Germinal center (tissue), 1 donor: ENCODE data around the gene TANC1.

Experiments used
- DNase-seq: peaks from one replicate; pipeline ENCODE4 v3.0.0; 2012; ENCODE audit warnings: mixed read lengths, low spot score

TANC1 gene

GRCh38 chr2:159160954-159161353 is 192.5 kb downstream of the TANC1 start:
- no peak for DNase-seq

DNA sequence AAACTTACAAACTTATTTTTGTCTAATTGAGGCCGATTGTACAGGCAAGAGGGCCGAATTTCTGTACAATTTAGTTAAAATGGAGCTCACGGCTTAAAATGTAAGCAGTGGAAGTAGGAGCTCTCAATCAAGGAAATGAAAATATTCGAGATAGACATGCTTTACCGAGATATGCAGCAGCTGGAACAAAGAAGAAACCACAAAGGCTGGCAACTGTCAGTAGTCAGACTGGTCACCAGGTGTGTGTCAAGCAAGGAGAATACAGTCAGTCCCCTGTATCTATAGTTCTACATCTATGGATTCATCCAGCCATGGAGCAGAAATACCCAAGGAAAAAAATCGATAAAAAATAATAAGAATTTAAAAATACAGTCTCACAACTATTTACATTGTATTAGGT is 195.5 kb downstream of the TANC1 start:
- DNase-seq, result no peak

DNA sequence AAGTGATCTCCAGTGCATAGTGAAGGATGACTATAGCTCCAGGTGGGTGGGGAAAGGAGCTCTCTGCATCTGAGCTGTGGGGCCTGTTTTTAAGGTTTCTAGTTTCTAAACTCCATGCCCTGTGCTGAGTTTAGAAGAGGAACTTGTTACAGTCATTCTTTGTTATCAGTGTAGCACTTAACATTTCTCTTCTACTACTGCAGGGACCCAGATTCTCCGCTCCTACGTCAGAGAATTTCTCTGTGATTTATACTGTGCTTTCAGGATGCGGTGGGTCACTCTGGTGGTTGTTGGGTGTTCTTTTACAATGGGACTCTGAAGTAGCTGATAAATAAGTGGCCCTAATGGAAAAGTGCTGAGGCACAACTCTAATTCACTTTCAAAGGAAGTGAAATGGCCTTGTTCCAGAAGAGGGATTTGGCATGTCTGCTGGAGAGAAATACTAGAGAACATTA is 196.0 kb downstream of the TANC1 start:
- no peak for DNase-seq

- DNase-seq, result no peak
These were observed 196.6 kb downstream of the TANC1 start for GRCh38 chr2:159165048-159165447.

GRCh38 chr2:159168707-159169106 is 200.3 kb downstream of the TANC1 start:
- no peak for DNase-seq

GRCh38 chr2:159169187-159169586 is 200.7 kb downstream of the TANC1 start:
- DNase-seq, result no peak

GRCh38 chr2:159172403-159172802 is 204.0 kb downstream of the TANC1 start:
- DNase-seq, result no peak

DNA sequence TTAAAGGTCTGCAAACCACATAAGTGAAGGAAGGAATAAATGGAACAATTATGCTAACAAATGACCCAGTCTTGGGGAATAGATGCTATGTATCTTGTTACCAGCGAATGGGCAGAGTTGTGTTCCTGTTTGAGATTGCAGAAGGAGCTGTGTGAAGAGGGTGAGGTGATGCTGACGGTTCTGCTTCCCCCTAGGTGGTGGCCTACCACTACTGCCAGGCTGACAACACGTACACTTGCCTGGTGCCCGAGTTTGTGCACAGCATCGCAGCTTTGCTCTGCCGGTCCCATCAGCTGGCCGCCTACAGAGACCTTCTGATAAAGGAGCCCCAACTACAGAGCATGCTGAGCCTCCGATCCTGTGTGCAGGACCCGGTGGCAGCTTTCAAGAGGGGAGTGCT is 206.3 kb downstream of the TANC1 start:
- no peak for DNase-seq

- no peak for DNase-seq
These were observed 206.7 kb downstream of the TANC1 start for GRCh38 chr2:159175182-159175581.

GRCh38 chr2:159175927-159176326 is 207.5 kb downstream of the TANC1 start:
- DNase-seq, result no peak

GRCh38 chr2:159176555-159176954 is 208.1 kb downstream of the TANC1 start:
- DNase-seq, result no peak

DNA sequence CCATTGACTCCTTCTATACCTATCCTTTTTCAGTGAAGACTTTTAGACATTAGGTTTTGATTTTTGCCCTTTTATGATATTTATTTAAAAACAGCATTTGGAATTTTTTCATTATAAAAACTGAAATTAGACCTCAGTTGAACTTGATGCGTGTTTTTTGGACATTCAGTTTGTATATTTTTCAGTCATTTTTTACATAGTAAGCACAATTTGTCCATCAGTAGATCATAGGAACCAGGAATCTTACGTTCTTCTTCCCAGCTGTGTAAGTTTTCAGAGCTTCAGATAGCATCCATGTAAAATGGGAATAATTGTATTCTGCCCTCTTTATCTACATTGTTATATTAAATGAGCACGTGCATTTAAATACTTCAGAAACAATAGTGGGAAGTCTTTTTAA is 208.9 kb downstream of the TANC1 start:
- DNase-seq, result no peak

GRCh38 chr2:159177957-159178356 is 209.5 kb downstream of the TANC1 start:
- no peak for DNase-seq

DNA sequence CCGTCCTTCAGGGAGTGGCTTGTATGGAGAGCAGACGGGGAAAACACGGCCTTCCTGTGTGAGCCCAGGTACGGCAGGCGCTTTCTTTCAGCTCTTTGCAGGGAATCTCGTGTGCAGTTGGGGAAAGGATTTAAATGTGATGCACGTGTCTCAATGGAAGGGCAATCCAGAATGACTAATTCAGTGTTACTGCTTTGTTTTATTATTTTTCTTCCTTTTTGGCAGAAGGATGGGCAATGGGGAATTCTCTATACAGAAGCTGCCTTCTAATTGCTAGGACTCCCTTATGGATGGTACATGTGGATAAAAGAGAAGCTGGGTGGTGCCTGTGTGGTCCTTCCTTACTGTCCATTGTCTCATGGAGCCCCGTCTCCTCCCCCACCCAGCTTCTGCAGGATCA is 210.7 kb downstream of the TANC1 start:
- no peak for DNase-seq

DNA sequence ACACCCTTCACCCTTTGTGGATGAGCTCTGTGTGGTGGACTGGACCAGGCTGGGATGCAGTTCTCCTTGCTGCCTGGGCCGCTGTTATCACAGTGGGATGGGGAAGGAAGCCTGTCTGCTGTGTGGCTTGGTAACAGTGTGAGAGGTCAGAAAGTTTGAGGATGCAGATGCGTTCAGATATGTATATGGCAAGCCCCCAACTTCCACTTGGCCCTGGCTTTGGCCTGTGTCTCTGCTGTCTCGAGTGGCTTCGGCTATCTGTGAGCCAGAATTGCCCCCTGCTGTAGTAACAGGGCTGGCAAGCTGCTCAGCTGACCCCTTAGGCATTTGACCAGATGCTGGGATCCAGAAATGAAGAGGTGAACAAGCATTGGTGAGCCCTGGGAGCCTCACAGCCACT is 211.3 kb downstream of the TANC1 start:
- DNase-seq, result no peak

DNA sequence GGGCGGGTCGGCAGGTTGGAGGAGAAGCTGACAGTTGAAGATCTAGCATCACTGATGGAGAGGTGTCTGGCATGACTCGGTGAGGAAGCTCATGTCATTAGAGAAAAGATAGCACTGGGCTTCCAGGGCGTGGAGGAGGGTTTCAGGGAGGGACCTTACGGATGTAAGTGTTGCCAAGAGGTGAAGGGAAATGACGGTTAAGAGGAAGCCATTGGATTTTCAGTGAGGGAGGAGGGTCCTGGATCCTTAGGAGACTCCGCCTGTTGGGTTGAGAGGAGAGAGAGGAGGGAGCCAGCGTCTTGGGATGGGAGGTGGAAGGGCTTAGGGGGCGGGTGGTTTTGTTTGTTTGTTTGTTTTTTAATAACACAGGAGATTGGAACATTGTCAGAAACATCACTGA is 214.9 kb downstream of the TANC1 start:
- DNase-seq, result no peak

DNA sequence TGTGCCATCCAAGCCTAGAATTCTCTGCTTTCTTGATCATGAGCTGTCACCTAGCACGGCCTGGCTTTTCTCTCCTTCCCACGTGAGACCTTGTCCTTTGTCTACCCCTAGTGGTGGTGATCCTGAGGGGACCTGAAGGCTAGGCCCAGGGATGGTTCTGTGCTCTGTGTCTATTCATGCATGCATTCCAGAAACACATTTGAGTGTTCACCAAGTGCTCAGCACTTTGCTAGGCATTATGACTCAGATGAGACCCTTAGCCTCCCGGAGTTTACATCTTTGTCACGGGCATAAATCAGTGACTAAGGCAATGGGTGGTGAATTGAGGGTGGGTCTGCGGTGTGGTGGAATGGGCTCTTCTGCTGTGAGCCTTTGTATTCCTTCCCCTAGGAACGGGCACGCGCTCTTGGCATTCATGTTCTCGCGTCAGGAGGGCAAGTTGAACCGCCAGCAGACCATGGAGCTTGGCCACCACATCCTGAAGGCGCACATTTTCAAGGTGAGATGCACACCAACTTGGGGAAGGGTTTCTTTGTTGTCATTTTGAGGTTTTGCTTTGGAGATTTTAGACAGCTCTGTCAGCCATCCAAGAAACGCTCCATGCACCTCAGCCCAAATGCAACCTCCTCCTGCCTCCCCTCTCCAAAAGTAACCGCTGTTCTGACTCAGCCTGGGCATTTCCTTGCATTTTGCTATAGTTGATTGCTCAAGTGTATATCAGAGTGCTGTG is 217.1 kb downstream of the TANC1 start:
- DNase-seq, result no peak

- no peak for DNase-seq
These were observed 218.0 kb downstream of the TANC1 start for GRCh38 chr2:159186462-159186861.

- DNase-seq, result no peak
These were observed 218.7 kb downstream of the TANC1 start for GRCh38 chr2:159187106-159187505.

DNA sequence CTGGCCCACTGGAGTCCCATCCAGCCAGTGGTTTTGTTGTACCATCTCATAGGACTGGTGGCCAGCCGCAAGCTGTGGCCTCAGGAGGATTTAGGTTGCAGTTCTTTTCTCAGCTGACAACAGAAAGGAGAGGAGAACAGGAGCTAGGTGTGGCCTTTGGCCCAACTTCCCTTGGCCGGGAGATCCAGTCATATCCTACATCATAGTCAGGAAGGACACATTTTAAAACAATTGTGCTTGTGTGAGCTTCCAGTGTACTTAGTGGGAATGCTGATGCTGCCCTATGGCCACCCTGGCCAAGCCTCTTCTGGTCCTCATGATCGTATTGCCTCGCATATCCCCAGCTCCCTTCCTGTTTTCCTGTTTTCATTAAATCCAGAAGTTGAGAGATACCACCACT is 220.0 kb downstream of the TANC1 start:
- DNase-seq, result no peak

DNA sequence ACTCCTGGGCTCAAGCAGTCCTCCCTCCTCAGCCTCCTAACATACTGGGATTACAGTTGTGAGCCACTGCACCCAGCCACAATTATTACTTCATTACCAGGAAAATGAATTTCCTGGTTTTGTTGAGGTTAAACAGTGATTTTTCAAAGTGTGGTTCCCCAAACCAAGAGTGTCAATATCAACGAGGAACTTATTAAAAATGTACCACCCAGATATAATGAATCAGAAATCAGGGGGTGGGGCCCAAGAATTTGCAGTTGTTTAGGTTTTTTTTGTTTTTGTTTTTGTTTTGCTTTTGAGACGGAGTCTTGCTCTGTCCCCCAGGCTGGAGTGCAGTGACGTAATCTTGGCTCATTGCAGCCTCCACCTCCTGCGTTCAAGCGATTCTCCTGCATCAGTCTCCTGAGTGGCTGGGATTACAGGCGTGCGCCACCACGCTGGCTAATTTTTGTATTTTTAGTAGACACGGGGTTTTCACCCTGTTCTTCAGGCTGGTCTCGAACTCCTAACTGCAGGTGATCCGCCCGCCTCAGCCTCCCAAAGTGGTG is 224.0 kb downstream of the TANC1 start:
- DNase-seq, result no peak

- DNase-seq, result no peak
These were observed 225.4 kb downstream of the TANC1 start for GRCh38 chr2:159193791-159194190.

DNA sequence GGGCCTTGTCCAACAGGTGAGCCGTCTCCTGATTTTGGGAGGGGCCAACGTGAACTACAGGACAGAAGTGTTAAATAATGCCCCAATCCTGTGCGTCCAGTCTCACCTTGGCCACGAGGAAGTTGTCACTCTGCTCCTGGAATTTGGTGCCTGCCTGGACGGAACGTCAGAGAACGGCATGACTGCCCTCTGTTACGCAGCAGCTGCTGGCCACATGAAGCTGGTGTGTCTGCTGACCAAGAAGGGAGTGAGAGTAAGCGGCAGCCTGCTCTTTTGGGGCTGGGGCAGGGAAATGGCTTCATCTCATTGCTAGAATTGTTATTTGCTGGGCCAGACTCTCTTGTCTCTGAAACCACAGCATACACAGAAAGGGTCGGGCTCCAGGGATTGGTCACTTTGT is 225.8 kb downstream of the TANC1 start:
- DNase-seq, result no peak

DNA sequence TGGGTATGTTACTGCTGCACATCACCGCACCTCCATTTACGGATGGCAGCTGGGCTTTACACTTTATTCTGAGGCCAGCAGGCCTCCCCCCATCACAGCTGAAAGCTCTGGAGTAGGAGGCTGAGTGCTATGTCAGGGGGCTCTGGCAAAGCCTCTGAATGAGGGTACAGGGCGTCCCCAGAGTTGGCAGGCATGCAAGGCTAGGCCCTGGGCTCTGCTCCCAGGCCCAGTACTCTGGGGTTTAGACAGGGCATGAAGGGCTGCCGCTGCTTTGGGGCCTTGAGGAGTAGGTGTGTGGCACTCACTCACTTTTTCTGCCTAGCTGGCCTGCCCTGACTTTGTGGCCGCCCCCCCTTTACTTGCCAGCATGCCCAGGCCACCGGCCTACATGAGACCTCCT is 227.3 kb downstream of the TANC1 start:
- DNase-seq, result no peak
